LNCaP clone FGC (cell line): Measurements from ENCODE around the gene SEPTIN8.
A peak's percentile ranks its signal among the peaks of the same experiment; 100 is the strongest.

Source experiments
- DNase-seq: peaks from one replicate; pipeline ENCODE4 v3.0.0-alpha.2; 2011; ENCODE audit warnings: low read depth
- H3K4me3 ChIP-seq: 2 replicates; pipeline ENCODE4 v1.5.1; 2011; ENCODE audit warnings: mild to moderate bottlenecking, low read depth, low read length, control low read depth
- CTCF ChIP-seq: IDR thresholded peaks from 2 replicates; pipeline ENCODE4 v1.5.1; 2012; ENCODE audit warnings: mild to moderate bottlenecking; ENCODE audit not compliant: control insufficient read depth, insufficient read depth; ENCODE audit errors: extremely low read depth

Gene SEPTIN8

GRCh38 chr5:132780577-132780976, 3.5 kb upstream of the SEPTIN8 start:
- no peak overlapping the region for H3K4me3 ChIP-seq
- no peak for TF ChIP-seq CTCF
- no peak for DNase-seq

DNA sequence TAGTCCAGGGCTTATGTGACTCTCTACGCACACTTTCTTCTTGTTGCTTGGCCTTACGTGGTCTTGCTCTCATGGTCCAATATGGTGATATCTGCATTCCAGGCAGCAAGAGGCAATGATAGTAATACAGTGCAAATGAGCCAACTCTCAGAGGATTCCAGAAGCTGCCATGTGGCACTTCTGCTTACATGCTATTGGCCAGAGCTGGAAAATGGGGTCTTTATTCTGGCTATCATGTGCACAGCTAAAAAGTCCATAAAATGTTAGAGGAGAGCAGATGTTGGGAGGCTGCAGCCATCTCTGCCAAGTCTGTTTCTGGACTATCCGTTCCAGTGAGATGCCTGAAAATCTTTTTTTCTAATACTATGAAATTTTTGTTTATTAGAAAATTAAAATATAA, 2.9 kb upstream of the SEPTIN8 start:
- H3K4me3 ChIP-seq: no peak overlapping the region
- TF ChIP-seq CTCF: no peak

GRCh38 chr5:132778856-132779255, 1.8 kb upstream of the SEPTIN8 start:
- TF ChIP-seq CTCF: no peak
- no peak for DNase-seq
- H3K4me3 ChIP-seq: no peak overlapping the region

More for the DNA sequence above, 2.9 kb upstream of the SEPTIN8 start:
- DNase-seq: no peak

DNA sequence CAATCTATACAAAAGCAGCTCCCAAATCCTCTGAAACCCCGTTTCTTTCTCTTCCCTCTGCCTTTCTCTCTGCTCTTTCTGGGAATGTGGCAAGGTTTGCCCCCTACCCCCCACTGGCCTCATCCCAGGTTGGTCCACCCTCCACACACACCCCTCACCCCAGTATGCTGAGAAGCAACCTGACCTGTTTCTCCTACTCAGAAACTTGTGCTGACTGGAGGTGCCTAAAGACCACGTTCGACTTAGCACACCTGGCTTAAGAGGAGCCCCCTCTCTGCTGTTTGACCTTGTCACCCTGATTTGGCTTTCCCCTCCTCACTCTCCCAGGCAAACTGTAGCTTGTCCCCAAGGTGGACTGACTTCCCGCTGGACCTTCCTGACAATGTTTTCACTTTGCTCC, 1.1 kb upstream of the SEPTIN8 start:
- no peak for DNase-seq
- no peak for TF ChIP-seq CTCF
- peak overlapping the region; percentile 75 for H3K4me3 ChIP-seq

GRCh38 chr5:132776938-132777208, 166 bp downstream of the SEPTIN8 start:
- H3K4me3 ChIP-seq: peak overlapping the region; percentile 75
- no peak for DNase-seq
- no peak for TF ChIP-seq CTCF

GRCh38 chr5:132776131-132776937, 705 bp downstream of the SEPTIN8 start:
- H3K4me3 ChIP-seq: peak overlapping the region; percentile 75
- no peak for TF ChIP-seq CTCF
- DNase-seq: no peak

DNA sequence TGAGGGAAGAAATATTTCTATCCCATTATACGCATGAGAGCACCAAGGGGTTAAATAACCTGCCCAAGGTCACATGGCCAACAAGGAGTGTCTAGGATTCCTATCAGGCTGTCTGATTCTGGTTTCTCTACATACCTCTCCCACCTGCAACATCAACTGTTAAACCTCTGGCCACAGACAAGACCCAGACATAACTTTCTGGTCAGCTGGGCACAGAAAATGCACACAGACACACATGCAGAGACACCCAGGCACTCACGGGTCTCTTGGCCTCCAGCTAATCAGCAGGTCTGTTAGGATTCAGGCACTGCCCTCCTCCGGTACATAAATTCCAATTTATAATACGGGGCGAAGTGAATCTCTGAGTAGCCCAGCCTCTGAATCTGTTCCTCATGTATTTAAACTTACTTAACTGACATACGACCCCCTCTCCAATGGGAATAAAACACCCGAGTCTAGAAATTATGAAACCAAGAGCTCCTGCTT, 1.5 kb downstream of the SEPTIN8 start:
- DNase-seq: no peak
- no peak for TF ChIP-seq CTCF
- H3K4me3 ChIP-seq: no peak overlapping the region
